Smooth muscle cell (in vitro differentiated cells): ENCODE data around the gene RIPPLY3. TPM values are rescaled to one million over a fixed set of nuclear protein-coding genes. Genes with fewer than 3 reads are reported as not detected.

Experiments used
- DNase-seq: peaks from one replicate; lab custom pipeline; 2025; ENCODE audit not compliant: unreplicated experiment; lab: John Stamatoyannopoulos, UW
- H2AFZ ChIP-seq: fragments of 200-600 bp; sonication (generic); 2 replicates; pipeline ENCODE4 v1.6.0; 2016; ENCODE audit warnings: antibody characterized with exemption, low read depth, mild to moderate bottlenecking
- H3F3A ChIP-seq: fragments of 200-600 bp; sonication (generic); 2 replicates; pipeline ENCODE4 v1.6.0; 2017; ENCODE audit warnings: antibody characterized with exemption, low read depth
- H3K27ac ChIP-seq: fragments of 200-600 bp; sonication (generic); 2 replicates; pipeline ENCODE4 v1.5.1; 2016; ENCODE audit warnings: low read depth, mild to moderate bottlenecking
- H3K27me3 ChIP-seq: fragments of 200-600 bp; sonication (generic); 2 replicates; pipeline ENCODE4 v1.6.1; 2016; ENCODE audit warnings: low read depth, mild to moderate bottlenecking
- H3K36me3 ChIP-seq: fragments of 200-600 bp; sonication (generic); 2 replicates; pipeline ENCODE4 v1.5.1; 2016; ENCODE audit warnings: low read depth
- H3K4me1 ChIP-seq: fragments of 200-600 bp; sonication (generic); 2 replicates; pipeline ENCODE4 v1.5.1; 2016; ENCODE audit warnings: low read depth
- H3K4me2 ChIP-seq: fragments of 200-600 bp; sonication (generic); 2 replicates; pipeline ENCODE4 v1.6.0; 2016; ENCODE audit warnings: mild to moderate bottlenecking
- H3K4me3 ChIP-seq: fragments of 200-600 bp; sonication (generic); 2 replicates; pipeline ENCODE4 v1.5.1; 2016; ENCODE audit warnings: mild to moderate bottlenecking
- H3K79me2 ChIP-seq: fragments of 200-600 bp; sonication (generic); 2 replicates; pipeline ENCODE4 v1.6.0; 2016; ENCODE audit warnings: low read depth, mild to moderate bottlenecking
- H3K9ac ChIP-seq: fragments of 200-600 bp; sonication (generic); 2 replicates; pipeline ENCODE4 v1.6.0; 2016; ENCODE audit warnings: low read depth
- H3K9me3 ChIP-seq: fragments of 200-600 bp; sonication (generic); replicated peaks from 2 replicates; pipeline ENCODE4 v1.5.1; 2016; ENCODE audit warnings: low read depth
- H4K20me1 ChIP-seq: fragments of 200-600 bp; sonication (generic); 2 replicates; pipeline ENCODE4 v1.6.0; 2016; ENCODE audit warnings: low read depth
- CTCF ChIP-seq: fragments of 200-600 bp; sonication (generic); IDR thresholded peaks from 2 replicates; pipeline ENCODE4 v1.5.1; 2017; ENCODE audit warnings: borderline replicate concordance, mild to moderate bottlenecking, antibody characterized with exemption; ENCODE audit not compliant: insufficient read depth, poor library complexity, severe bottlenecking
- WGBS: methylation state at CpG from one replicate; pipeline ENCODE4 v1.1.7; 2016; ENCODE audit warnings: low lambda C conversion rate; 5-methylcytosine and 5-hydroxymethylcytosine counted together
- polyA plus RNA-seq: library from polyadenylated mRNA; unstranded; fragments of >200 nt; fragmentation: Nextera tagmentation; extraction: Ambion mirVana; gene quantifications from 2 replicates; pipeline ENCODE4 v1.2.1, GENCODE V29; 2016
- total RNA-seq: library from RNA; depleted of rRNA; stranded (reverse); fragments of >200 nt; gene quantifications from 2 replicates; pipeline ENCODE4 v1.2.3, GENCODE V29; 2014

RIPPLY3 gene
- total and polyA plus RNA-seq, 2 experiments from 2014 or later, result not detected

- H3K9me3 ChIP-seq, result no peaks in the 10 kb centered on the region
- no peak for DNase-seq
- no peaks in the 10 kb centered on the region for H3K36me3 ChIP-seq
- no peaks in the 10 kb centered on the region for H3K27me3 ChIP-seq
- TF ChIP-seq CTCF, result no peak
- H3K79me2 ChIP-seq, result no peaks in the 10 kb centered on the region
- H3K9ac ChIP-seq, result no peak overlapping the region
- peaks cover 4% of the 10 kb centered on the region for H3K4me1 ChIP-seq
- 62% methylated on average over 9 of the region's 9 CpGs for WGBS
- H3K4me3 ChIP-seq, result no peak overlapping the region
- H4K20me1 ChIP-seq, result no peaks in the 10 kb centered on the region
- no peak overlapping the region for H3K27ac ChIP-seq
- no peak overlapping the region for H2AFZ ChIP-seq
- no peak overlapping the region for H3K4me2 ChIP-seq
- H3F3A ChIP-seq, result no peaks in the 10 kb centered on the region
Measured at GRCh38 chr21:37039411-37040075, 33.0 kb downstream of the RIPPLY3 start.

- Histone ChIP-seq H3K27me3 (no peaks in the 10 kb centered on the region), H3K79me2 (no peaks in the 10 kb centered on the region), H3K36me3 (no peaks in the 10 kb centered on the region), H3K4me3 (no peak overlapping the region), H3F3A (no peaks in the 10 kb centered on the region), H3K27ac (no peak overlapping the region), H2AFZ (no peak overlapping the region), H3K9ac (no peak overlapping the region), H4K20me1 (no peaks in the 10 kb centered on the region), H3K4me1 (peaks cover 4% of the 10 kb centered on the region), H3K9me3 (no peaks in the 10 kb centered on the region), H3K4me2 (no peak overlapping the region)
- no peak for TF ChIP-seq CTCF
- DNase-seq, result no peak
- 92% methylated on average over 3 of the region's 3 CpGs for WGBS
Measured at GRCh38 chr21:37040212-37040611, 33.7 kb downstream of the RIPPLY3 start.

- H3K4me1 ChIP-seq, result peaks cover 4% of the 10 kb centered on the region
Measured at GRCh38 chr21:37041706-37042271, 35.3 kb downstream of the RIPPLY3 start.

More at GRCh38 chr21:37041706-37042271, 35.3 kb downstream of the RIPPLY3 start:
- no peaks in the 10 kb centered on the region for H4K20me1 ChIP-seq
- H3K27me3 ChIP-seq, result no peaks in the 10 kb centered on the region
- H3K4me3 ChIP-seq, result no peak overlapping the region
- 82% methylated on average over 4 of the region's 4 CpGs for WGBS
- H3K36me3 ChIP-seq, result no peaks in the 10 kb centered on the region
- no peak for TF ChIP-seq CTCF
- no peaks in the 10 kb centered on the region for H3K79me2 ChIP-seq
- H3K9me3 ChIP-seq, result no peaks in the 10 kb centered on the region
- H3F3A ChIP-seq, result no peaks in the 10 kb centered on the region
- no peak overlapping the region for H3K4me2 ChIP-seq
- no peak overlapping the region for H3K27ac ChIP-seq
- no peak for DNase-seq
- H3K9ac ChIP-seq, result no peak overlapping the region
- no peak overlapping the region for H2AFZ ChIP-seq
